ENCODE results near the gene CRTC3. TPM values are rescaled to one million over a fixed set of nuclear protein-coding genes. Genes with fewer than 3 reads are reported as not detected.

The CRTC3 gene
- total RNA-seq, 3 donors from 2014 or later = 21.6 to 53.6 (median 21.7) TPM

- Histone ChIP-seq H3K4me1 (ENCODE audit: low read depth) (peaks cover 6% of the 10 kb centered on the region), H3K9me3 (no peaks in the 10 kb centered on the region), H3K36me3 (ENCODE audit: low read depth) (no peaks in the 10 kb centered on the region), H3K4me3 (no peak overlapping the region)
- intact Hi-C loops (cut with DNase I, micrococcal nuclease) = no loop called here
- ATAC-seq (no peak), DNase-seq (no peak)
- no peak for TF ChIP-seq CTCF (IDR thresholded peaks at IDR 0.05)
Measured at GRCh38 chr15:90579213-90579612, 49.5 kb downstream of the CRTC3 start.

- Histone ChIP-seq H3K36me3 (ENCODE audit: low read depth) (no peaks in the 10 kb centered on the region), H3K4me3 (no peak overlapping the region), H3K4me1 (ENCODE audit: low read depth) (peaks cover 6% of the 10 kb centered on the region), H3K9me3 (no peaks in the 10 kb centered on the region)
- ATAC-seq (peak; percentile 59), DNase-seq (no peak)
- intact Hi-C loops (cut with DNase I, micrococcal nuclease) = no loop called here
- no peak for TF ChIP-seq CTCF (IDR thresholded peaks at IDR 0.05)
Measured at GRCh38 chr15:90580099-90580498, 50.4 kb downstream of the CRTC3 start.

- Histone ChIP-seq H3K4me3 (no peak overlapping the region), H3K9me3 (no peaks in the 10 kb centered on the region), H3K4me1 (ENCODE audit: low read depth) (peaks cover 6% of the 10 kb centered on the region), H3K36me3 (ENCODE audit: low read depth) (no peaks in the 10 kb centered on the region)
- intact Hi-C loops (cut with DNase I, micrococcal nuclease) = no loop called here
- DNase-seq (no peak), ATAC-seq (no peak)
- TF ChIP-seq CTCF (IDR thresholded peaks at IDR 0.05) = no peak
Measured at GRCh38 chr15:90580541-90580940, 50.8 kb downstream of the CRTC3 start.

- no peak for DNase-seq
- no peak for ATAC-seq
- intact Hi-C loops (cut with DNase I, micrococcal nuclease) = no loop called here
- no peak for TF ChIP-seq CTCF (IDR thresholded peaks at IDR 0.05)
- H3K36me3 ChIP-seq (ENCODE audit: low read depth) = no peaks in the 10 kb centered on the region
- peaks cover 6% of the 10 kb centered on the region for H3K4me1 ChIP-seq (ENCODE audit: low read depth)
- H3K9me3 ChIP-seq = no peaks in the 10 kb centered on the region
- no peak overlapping the region for H3K4me3 ChIP-seq
Measured at GRCh38 chr15:90580946-90581345, 51.2 kb downstream of the CRTC3 start.

GRCh38 chr15:90581771-90582352, 52.1 kb downstream of the CRTC3 start:
- DNase-seq (no peak), ATAC-seq (no peak)
- intact Hi-C loops (cut with DNase I, micrococcal nuclease) = no loop called here
- H3K36me3 ChIP-seq (ENCODE audit: low read depth) = no peaks in the 10 kb centered on the region
- TF ChIP-seq CTCF (IDR thresholded peaks at IDR 0.05) = no peak
- H3K4me1 ChIP-seq (ENCODE audit: low read depth) = peaks cover 6% of the 10 kb centered on the region
- H3K4me3 ChIP-seq = no peak overlapping the region
- H3K9me3 ChIP-seq = no peaks in the 10 kb centered on the region

- TF ChIP-seq CTCF (IDR thresholded peaks at IDR 0.05) = no peak
- H3K4me3 ChIP-seq = no peak overlapping the region
- H3K9me3 ChIP-seq = no peaks in the 10 kb centered on the region
- no peaks in the 10 kb centered on the region for H3K36me3 ChIP-seq (ENCODE audit: low read depth)
- ATAC-seq (no peak), DNase-seq (no peak)
- peaks cover 6% of the 10 kb centered on the region for H3K4me1 ChIP-seq (ENCODE audit: low read depth)
- intact Hi-C loops (cut with DNase I, micrococcal nuclease) = no loop called here
Measured at GRCh38 chr15:90582553-90582952, 52.8 kb downstream of the CRTC3 start.
